Myocyte (in vitro differentiated cells): ENCODE data around the gene ZNF417. TPM values are rescaled to one million over a fixed set of nuclear protein-coding genes. Genes with fewer than 3 reads are reported as not detected.
"Not testable (repeated sequence)": the region's sequence is repeated elsewhere in the genome, so short reads cannot be mapped to it uniquely, and the experiment has no call there.

ENCODE experiments used
- DNase-seq: peaks from one replicate; pipeline ENCODE4 v3.0.0-alpha.2; 2012; ENCODE audit warnings: low read depth
- total RNA-seq: library from RNA; depleted of rRNA; stranded (reverse); fragments of >200 nt; gene quantifications from 2 replicates; pipeline ENCODE4 v1.2.3, GENCODE V29; 2014

Gene ZNF417
- total RNA-seq, 1 donor from 2014 or later, result 10.9 TPM

GRCh38 chr19:57888107-57888559 lies 28.3 kb downstream of the ZNF417 start:
- no peak for DNase-seq

- DNase-seq, result no peak
These were observed 29.0 kb downstream of the ZNF417 start for GRCh38 chr19:57887195-57887941.

- no peak for DNase-seq
These were observed 30.3 kb downstream of the ZNF417 start for GRCh38 chr19:57886046-57886445.

GRCh38 chr19:57873883-57874799 lies 42.3 kb downstream of the ZNF417 start:
- DNase-seq, result not testable (repeated sequence)

GRCh38 chr19:57872450-57872849 lies 43.9 kb downstream of the ZNF417 start:
- DNase-seq, result no peak

- DNase-seq, result no peak
These were observed 46.2 kb downstream of the ZNF417 start for GRCh38 chr19:57870225-57870624.

- not testable (repeated sequence) for DNase-seq
These were observed 46.7 kb downstream of the ZNF417 start for GRCh38 chr19:57869655-57870054.

GRCh38 chr19:57867868-57868492 lies 48.4 kb downstream of the ZNF417 start:
- DNase-seq, result no peak

Other genes with a start within 250 kb of the ZNF417 start
- gene ZSCAN4, start 247.7 kb downstream of the ZNF417 start, total RNA-seq, result 0.16 and 0.67 TPM in 2 replicates
- 4.4 and 5.7 TPM in 2 replicates for gene ZNF551, start 234.6 kb downstream of the ZNF417 start, total RNA-seq
- 1.4 and 2.0 TPM in 2 replicates for gene ZNF154, start 207.4 kb downstream of the ZNF417 start, total RNA-seq
- 4.3 and 7.0 TPM in 2 replicates for gene ZNF671, start 189.0 kb downstream of the ZNF417 start, total RNA-seq
- gene ZNF776, start 169.8 kb downstream of the ZNF417 start, total RNA-seq, result 15.0 and 15.4 TPM in 2 replicates
- 18.8 and 20.5 TPM in 2 replicates for gene ZNF586, start 146.9 kb downstream of the ZNF417 start, total RNA-seq
- 2.0 and 2.5 TPM in 2 replicates for gene ZNF552, start 101.7 kb downstream of the ZNF417 start, total RNA-seq
- gene ZNF587B, start 86.3 kb downstream of the ZNF417 start, total RNA-seq, result 4.8 and 5.7 TPM in 2 replicates
- gene ZNF587, start 66.7 kb downstream of the ZNF417 start, total RNA-seq, result 13.5 and 13.8 TPM in 2 replicates
- gene ZNF814, start 27.6 kb downstream of the ZNF417 start, total RNA-seq, result 3.1 and 7.2 TPM in 2 replicates
- 3.1 and 4.7 TPM in 2 replicates for gene ZNF418, start 18.8 kb upstream of the ZNF417 start, total RNA-seq
- gene ZNF256, start 31.1 kb upstream of the ZNF417 start, total RNA-seq, result 3.1 and 3.9 TPM in 2 replicates
- 0.21 and 0.52 TPM in 2 replicates for gene C19orf18, start 57.9 kb upstream of the ZNF417 start, total RNA-seq
- gene ZNF606, start 86.2 kb upstream of the ZNF417 start, total RNA-seq, result 16.6 and 22.1 TPM in 2 replicates
- gene ZSCAN1, start 117.4 kb upstream of the ZNF417 start, total RNA-seq, result not detected in 2 replicates
- gene ZNF135, start 142.7 kb upstream of the ZNF417 start, total RNA-seq, result 0.51 and 0.62 TPM in 2 replicates
- 85.6 and 96.7 TPM in 2 replicates for gene ZSCAN18, start 181.6 kb upstream of the ZNF417 start, total RNA-seq
- 11.2 and 13.2 TPM in 2 replicates for gene ZNF329, start 234.2 kb upstream of the ZNF417 start, total RNA-seq